HG03097 (cell line): Measurements from ENCODE around the gene SERGEF.

Experiments
- ATAC-seq: cut with Tn5 transposase; IDR thresholded peaks from one replicate; pipeline ENCODE4 v1.9.1; 2021; ENCODE audit not compliant: unreplicated experiment, low FRiP score

The SERGEF gene

DNA sequence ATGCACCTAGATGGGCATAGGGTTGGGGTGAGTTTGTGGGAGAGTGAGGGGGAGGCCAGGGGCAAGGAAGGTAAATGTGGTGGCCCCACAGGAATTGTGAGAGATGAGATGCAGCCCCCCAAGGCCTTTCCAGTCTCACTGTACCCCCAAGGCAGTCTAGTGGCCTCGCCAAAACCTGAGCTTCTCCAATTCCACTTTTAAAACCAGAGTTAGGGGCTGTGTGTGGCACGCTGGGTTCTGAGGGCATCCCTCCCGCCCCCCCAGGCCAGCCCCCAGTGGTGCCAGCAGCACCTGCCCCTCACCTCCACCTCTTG is 237.9 kb downstream of the SERGEF start:
- no peak for ATAC-seq

DNA sequence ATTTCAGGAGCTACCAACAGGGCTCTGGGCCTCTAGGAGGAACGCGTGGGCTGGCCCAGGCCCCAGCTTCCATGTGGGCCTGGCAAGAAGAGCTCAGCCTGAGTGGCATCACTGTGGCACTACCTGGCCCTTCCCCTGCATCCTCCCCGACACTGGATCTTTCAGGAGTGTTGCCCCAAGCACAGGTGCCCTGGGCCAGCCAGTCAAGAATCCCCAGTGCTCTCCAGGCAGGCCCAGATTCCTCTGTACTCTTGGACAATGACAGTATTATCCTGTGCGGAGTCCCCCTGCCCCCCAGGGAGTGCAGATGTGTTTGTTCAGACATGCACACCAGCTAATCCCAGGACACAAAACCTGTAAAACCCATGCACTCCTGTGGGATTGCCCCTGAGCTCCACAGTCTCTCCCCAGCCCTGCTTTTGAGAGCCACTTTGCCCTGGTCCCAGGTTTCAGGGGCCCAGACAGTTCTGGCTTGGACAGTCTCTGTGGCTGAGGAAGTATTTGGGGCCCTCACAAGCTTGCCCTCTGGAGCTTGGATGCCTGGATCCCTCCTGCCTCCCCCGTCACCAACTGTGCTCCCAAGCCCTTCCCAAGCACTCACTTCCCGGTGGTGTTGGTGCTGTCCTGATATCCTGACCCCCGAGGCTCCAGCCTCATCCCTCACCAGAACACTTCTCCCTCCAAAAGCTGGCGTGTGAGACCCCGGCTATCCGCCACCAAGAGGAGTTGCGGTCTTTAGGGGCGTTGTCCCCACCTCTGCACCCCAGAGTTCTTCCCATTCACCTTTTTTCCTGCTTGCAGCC is 238.4 kb downstream of the SERGEF start:
- ATAC-seq = no peak

GRCh38 chr11:17773674-17774073 is 239.2 kb downstream of the SERGEF start:
- no peak for ATAC-seq

GRCh38 chr11:17772704-17773600 is 239.9 kb downstream of the SERGEF start:
- ATAC-seq = no peak

- ATAC-seq = no peak
Observed at GRCh38 chr11:17771841-17772401, 240.9 kb downstream of the SERGEF start.

GRCh38 chr11:17771415-17771814 is 241.4 kb downstream of the SERGEF start:
- ATAC-seq = no peak

- ATAC-seq = no peak
Observed at GRCh38 chr11:17770917-17771316, 241.9 kb downstream of the SERGEF start.

DNA sequence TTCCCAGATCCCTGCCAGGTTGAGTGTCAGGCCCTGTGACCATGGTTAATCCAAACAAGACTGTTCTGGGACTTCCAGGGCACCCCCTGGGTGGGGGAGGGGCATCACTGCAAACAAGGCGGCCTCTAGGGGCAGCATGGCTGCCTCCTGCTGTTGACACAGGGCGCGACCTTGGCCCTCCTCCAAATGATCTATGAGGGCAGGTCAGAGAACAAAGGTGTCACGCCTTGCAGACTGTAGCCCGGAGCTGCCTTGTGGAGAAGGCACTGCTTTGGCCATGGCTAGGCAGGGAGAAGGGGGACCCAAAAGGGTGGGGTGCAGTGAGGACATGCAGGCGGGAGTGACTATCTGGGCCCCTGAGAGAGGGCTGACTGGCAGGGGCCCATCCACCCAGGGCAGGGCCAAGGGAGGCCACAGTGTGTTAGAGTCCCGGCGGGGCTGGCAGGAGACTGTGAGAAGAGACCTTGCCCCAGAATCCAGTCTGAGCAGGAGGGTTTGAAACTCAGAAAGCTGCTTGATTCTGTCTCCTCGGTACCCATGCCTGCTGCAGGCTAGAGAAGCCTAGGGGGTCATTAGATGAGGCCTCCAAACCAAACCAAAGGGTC is 242.7 kb downstream of the SERGEF start:
- no peak for ATAC-seq

GRCh38 chr11:17769218-17769617 is 243.6 kb downstream of the SERGEF start:
- no peak for ATAC-seq

DNA sequence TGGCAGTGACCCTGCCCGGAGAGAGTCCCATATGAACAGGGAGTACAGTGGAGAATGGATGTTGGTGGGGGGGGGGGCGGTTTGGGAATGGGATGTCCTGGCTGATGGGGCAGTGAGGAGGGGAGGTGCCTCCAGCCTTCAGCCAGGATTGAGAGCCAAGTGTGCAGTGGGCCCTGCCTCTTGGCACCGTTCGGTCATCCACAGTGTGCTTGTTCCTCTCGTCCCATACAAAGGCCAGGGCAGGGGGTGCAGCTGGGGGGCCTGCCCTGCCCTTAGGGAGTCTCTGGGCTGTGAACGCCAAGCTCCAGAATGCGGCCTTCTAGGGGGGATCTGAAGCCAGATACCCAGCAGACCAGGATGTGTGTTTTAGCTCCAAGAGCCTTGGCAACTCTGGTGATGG is 244.3 kb downstream of the SERGEF start:
- no peak for ATAC-seq

DNA sequence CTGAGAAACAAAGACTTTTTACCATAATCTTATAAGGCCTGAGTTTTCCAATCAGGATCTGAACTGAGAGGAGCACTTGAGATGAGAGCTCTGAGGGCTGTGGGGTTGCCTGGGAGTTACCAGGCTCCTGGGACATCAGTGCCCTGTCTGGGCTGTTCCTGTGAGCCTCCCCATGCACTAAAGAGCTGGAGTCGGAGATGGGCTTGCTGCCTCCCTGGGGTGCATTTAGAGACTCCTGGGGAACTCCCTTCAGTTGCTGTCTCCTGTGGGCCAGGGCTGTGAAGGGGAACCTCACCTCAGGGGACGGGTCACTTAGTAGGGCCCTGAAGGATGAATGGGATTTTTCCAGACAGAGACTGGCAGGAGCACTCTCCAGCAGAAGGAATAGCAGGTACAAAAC is 244.9 kb downstream of the SERGEF start:
- no peak for ATAC-seq

DNA sequence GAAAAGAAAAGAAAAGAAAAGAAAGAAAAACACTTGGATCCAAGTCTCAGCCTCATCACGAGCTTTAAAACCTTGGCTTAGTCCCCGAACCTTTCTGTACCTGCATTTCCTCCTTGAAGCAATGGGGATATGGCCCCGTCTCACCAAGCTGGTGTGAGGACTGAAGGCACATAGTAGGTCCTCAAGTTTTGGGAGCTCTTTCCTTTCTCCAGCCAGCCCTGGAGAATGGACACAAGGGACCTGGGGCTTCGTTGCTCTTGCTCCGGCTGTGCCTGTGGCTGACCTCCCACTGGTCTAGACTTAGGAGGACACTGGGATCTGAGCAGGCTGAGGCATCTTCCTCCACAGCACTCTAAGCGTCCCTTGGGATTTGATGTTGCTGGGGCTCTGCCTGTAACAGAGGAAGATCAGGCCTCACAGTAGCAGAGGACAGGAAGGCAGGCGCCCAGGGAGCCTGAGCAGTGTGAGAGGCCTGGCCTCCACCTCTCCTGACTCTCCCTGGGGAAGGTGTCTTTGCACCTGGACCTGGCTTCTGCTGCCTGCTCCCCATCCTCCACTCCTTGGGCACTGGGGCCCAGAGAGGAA is 245.5 kb downstream of the SERGEF start:
- no peak for ATAC-seq

GRCh38 chr11:17766590-17766989 is 246.3 kb downstream of the SERGEF start:
- no peak for ATAC-seq

- ATAC-seq = no peak
Observed at GRCh38 chr11:17766073-17766359, 246.8 kb downstream of the SERGEF start.

DNA sequence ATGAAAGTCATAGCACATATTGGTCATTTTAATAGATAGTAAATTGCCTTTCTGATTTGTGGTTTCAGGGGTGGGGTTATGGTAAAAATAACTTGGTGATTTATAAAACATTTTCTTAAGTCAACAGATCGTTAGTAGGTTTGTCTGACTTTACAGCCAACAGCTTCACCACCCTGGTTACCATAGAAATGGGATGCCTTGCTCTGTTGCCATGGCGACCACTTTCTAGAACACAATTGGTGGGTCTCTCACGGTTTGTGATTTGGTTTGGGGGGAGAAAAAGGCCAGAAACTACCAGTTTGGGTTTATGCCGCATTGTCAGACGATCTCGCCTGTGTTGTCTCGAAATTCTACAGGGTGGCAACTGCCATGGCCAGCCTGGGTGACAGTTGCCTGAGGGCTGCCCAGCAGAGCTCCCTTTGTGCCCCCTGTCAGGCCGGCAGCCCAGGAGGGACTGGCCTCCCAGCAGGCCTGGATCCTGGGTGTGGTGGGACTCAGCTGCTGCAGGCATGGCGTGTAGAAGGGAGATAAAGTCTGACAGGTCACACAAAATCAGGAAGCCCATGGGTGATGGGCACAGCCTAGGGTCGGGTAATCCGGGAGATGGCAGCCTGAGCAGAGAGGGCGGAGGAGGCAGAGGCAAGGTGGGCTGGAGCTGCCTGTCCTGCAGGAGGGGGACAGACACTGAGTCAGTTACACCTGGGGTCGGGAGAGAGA is 247.3 kb downstream of the SERGEF start:
- ATAC-seq = no peak

GRCh38 chr11:17764446-17765218 is 248.2 kb downstream of the SERGEF start:
- ATAC-seq = no peak

GRCh38 chr11:17763703-17764102 is 249.1 kb downstream of the SERGEF start:
- ATAC-seq = no peak

GRCh38 chr11:17763244-17763643 is 249.6 kb downstream of the SERGEF start:
- ATAC-seq = no peak

DNA sequence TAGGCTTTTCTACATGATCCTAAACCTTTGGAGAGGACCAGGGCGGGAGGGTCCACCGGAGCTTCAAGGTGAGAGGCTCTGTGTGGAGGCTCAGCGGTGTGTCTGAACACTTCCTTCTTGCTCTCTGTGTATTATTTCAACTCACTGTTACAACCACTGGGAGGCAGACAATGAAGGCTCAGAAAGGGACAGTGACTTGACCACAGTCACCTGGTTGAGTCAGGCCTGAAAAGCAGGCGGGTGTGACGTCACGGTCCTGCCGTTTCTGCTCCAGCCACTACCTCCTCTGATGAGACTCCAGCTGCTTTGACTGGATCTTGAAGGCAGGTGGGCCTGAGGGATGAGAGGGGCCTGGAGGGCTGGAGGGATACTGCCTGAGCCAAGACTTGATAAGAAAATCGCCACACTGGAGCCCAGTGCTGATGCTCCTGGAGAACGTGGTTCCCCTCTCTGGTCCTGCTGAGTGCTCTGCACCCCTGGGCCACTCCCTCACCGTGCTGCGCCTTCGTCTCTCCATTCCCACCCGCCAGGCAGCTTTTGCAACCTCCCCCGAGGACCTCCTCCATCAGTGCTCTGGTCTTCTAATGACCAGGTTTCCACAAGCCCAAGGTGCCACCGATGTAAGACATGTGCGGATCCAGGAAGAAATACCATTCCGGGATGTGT is 250.4 kb downstream of the SERGEF start:
- ATAC-seq = no peak
